IMR-90 (cell line): ENCODE data around the gene ACSS1. TPM values are rescaled to one million over a fixed set of nuclear protein-coding genes. Genes with fewer than 3 reads are reported as not detected.

ENCODE experiments used
- ATAC-seq: fragments of 200-7000 bp; cut with Tn5 transposase; 2 replicates; pipeline ENCODE4 v1.9.1; 2020; ENCODE audit warnings: low read depth, mild to moderate bottlenecking, moderate library complexity
- BruUV-seq: library from RNA; stranded (reverse); fragments of 400-500 nt; replicated peaks from 2 replicates; lab custom pipeline; 2021; lab: Mats Ljungman, UMichigan
- CTCF ChIA-PET: fragments of 300-600 bp; formaldehyde crosslinking; extraction: SDS; loops from one replicate; lab custom pipeline; 2021; ENCODE audit warnings: antibody characterized with exemption; lab: Yijun Ruan, JAX
- POLR2A ChIA-PET: fragments of 300-600 bp; sonication (Branson Sonifier 250); formaldehyde crosslinking; loops from one replicate; lab custom pipeline; 2022; ENCODE audit warnings: antibody characterized with exemption; ENCODE audit not compliant: unreplicated experiment; lab: Charles Lee
- DNase-seq: peaks from one replicate; pipeline ENCODE4 v3.0.0; 2013
- H2AFZ ChIP-seq: replicated peaks from 2 replicates; pipeline ENCODE3; 2013; ENCODE audit warnings: low read length, mild to moderate bottlenecking; ENCODE audit not compliant: poor library complexity
- H2AK5ac ChIP-seq: 2 replicates; pipeline ENCODE4 v1.6.1; 2013; ENCODE audit warnings: low read depth, low read length, inconsistent platforms
- H2AK9ac ChIP-seq: replicated peaks from 2 replicates; pipeline ENCODE3; 2013; ENCODE audit warnings: mild to moderate bottlenecking, low read depth, low read length, moderate library complexity; ENCODE audit not compliant: poor library complexity
- H2BK120ac ChIP-seq: 2 replicates; pipeline ENCODE4 v1.6.1; 2013; ENCODE audit warnings: low read depth, low read length, inconsistent platforms
- H2BK15ac ChIP-seq: 3 replicates; pipeline ENCODE4 v1.6.1; 2013; ENCODE audit warnings: low read depth, low read length, inconsistent platforms
- H2BK20ac ChIP-seq: 2 replicates; pipeline ENCODE4 v1.6.1; 2013; ENCODE audit warnings: low read depth, mild to moderate bottlenecking, inconsistent platforms, low read length, moderate library complexity
- H2BK5ac ChIP-seq: 2 replicates; pipeline ENCODE4 v1.6.1; 2013; ENCODE audit warnings: mild to moderate bottlenecking, low read depth, low read length, inconsistent platforms; ENCODE audit not compliant: poor library complexity, severe bottlenecking
- H3K14ac ChIP-seq: replicated peaks from 2 replicates; pipeline ENCODE4 v1.6.1; 2013; ENCODE audit warnings: low read depth, low read length, inconsistent platforms
- H3K18ac ChIP-seq: 2 replicates; pipeline ENCODE4 v1.6.1; 2013; ENCODE audit warnings: low read depth, low read length, control low read depth
- H3K23ac ChIP-seq: 2 replicates; pipeline ENCODE4 v1.6.1; 2013; ENCODE audit warnings: low read depth, low read length, inconsistent platforms
- H3K27ac ChIP-seq: 2 replicates; pipeline ENCODE4 v1.5.1; 2013; ENCODE audit warnings: mild to moderate bottlenecking, control low read depth, low read length; ENCODE audit not compliant: insufficient read depth
- H3K27me3 ChIP-seq: 2 replicates; pipeline ENCODE4 v1.6.1; 2013; ENCODE audit warnings: low read length; ENCODE audit not compliant: control insufficient read depth, insufficient read depth
- H3K36me3 ChIP-seq: 2 replicates; pipeline ENCODE4 v1.6.1; 2013; ENCODE audit warnings: low read length, mixed read lengths; ENCODE audit not compliant: control insufficient read depth, insufficient read depth
- H3K4ac ChIP-seq: 2 replicates; pipeline ENCODE4 v1.6.1; 2013; ENCODE audit warnings: low read depth, low read length, inconsistent platforms
- H3K4me1 ChIP-seq: 2 replicates; pipeline ENCODE4 v1.6.1; 2013; ENCODE audit warnings: low read length, mixed read lengths; ENCODE audit not compliant: control insufficient read depth, insufficient read depth
- H3K4me2 ChIP-seq: 2 replicates; pipeline ENCODE4 v1.6.1; 2013; ENCODE audit warnings: low read depth, mild to moderate bottlenecking, control low read depth, low read length, moderate library complexity
- H3K4me3 ChIP-seq: 2 replicates; pipeline ENCODE4 v1.5.1; 2013; ENCODE audit warnings: low read depth, mild to moderate bottlenecking, control low read depth, low read length, moderate library complexity; ENCODE audit not compliant: insufficient read depth
- H3K56ac ChIP-seq: 2 replicates; pipeline ENCODE4 v1.6.1; 2013; ENCODE audit warnings: low read length, inconsistent platforms; ENCODE audit not compliant: insufficient read depth; ENCODE audit errors: extremely low read depth
- H3K79me1 ChIP-seq, 2 experiments: 2 replicates each; pipeline ENCODE4 v1.6.1; 2013; ENCODE audit warnings: low read length in 2 of 2, inconsistent platforms in 1 of 2, low read depth in 1 of 2
- H3K9ac ChIP-seq: 2 replicates; pipeline ENCODE4 v1.6.1; 2013; ENCODE audit warnings: low read depth, low read length, control low read depth
- H3K9me1 ChIP-seq: 2 replicates; pipeline ENCODE4 v1.6.1; 2013; ENCODE audit warnings: low read length, inconsistent platforms; ENCODE audit not compliant: insufficient read depth
- H3K9me3 ChIP-seq: 2 replicates; pipeline ENCODE4 v1.6.1; 2013; ENCODE audit warnings: low read length; ENCODE audit not compliant: control insufficient read depth, insufficient read depth
- H4K20me1 ChIP-seq: 2 replicates; pipeline ENCODE4 v1.6.1; 2013; ENCODE audit warnings: low read length, inconsistent platforms; ENCODE audit not compliant: insufficient read depth
- H4K5ac ChIP-seq: 2 replicates; pipeline ENCODE4 v1.6.1; 2013; ENCODE audit warnings: mild to moderate bottlenecking, low read depth, low read length, control low read depth
- H4K8ac ChIP-seq, 2 experiments: 2 replicates each; pipeline ENCODE4 v1.6.1; 2013; ENCODE audit warnings: low read depth in 2 of 2, low read length in 2 of 2, control low read depth in 1 of 2, inconsistent platforms in 1 of 2
- H4K91ac ChIP-seq: 2 replicates; pipeline ENCODE4 v1.6.1; 2013; ENCODE audit warnings: low read depth, low read length, inconsistent platforms; ENCODE audit not compliant: insufficient read depth
- CEBPB ChIP-seq: IDR thresholded peaks from 2 replicates; pipeline ENCODE4 v1.6.1; 2012; ENCODE audit warnings: low read depth, low read length, improper control_type of control experiment
- FOS ChIP-seq: fragments of 150-350 bp; IDR thresholded peaks from 2 replicates; pipeline ENCODE4 v1.6.1; 2016; ENCODE audit warnings: low read depth, low read length
- MAZ ChIP-seq: IDR thresholded peaks from 2 replicates; pipeline ENCODE4 v1.6.1; 2012; ENCODE audit warnings: low read depth, mild to moderate bottlenecking, low read length, improper control_type of control experiment, moderate library complexity, borderline replicate concordance
- RCOR1 ChIP-seq: IDR thresholded peaks from 2 replicates; pipeline ENCODE4 v1.6.1; 2012; ENCODE audit warnings: mild to moderate bottlenecking, low read length, improper control_type of control experiment; ENCODE audit not compliant: insufficient replicate concordance
- WGBS, 2 experiments: methylation state at CpG; one replicate each; pipeline versions ENCODE4 v1.1.5 to v1.1.7; 2013; ENCODE audit warnings: missing lambda C conversion rate in 2 of 2; ENCODE audit not compliant: insufficient read length in 1 of 2; ENCODE audit errors: extremely low coverage in 2 of 2; 5-methylcytosine and 5-hydroxymethylcytosine counted together
- dilution Hi-C: fragments of 300-500 bp; cut with HindIII; formaldehyde crosslinking; loops from one replicate; pipeline ENCODE4 v1.14.3; 2018; ENCODE audit warnings: low sequenced_read_pairs; ENCODE audit not compliant: unreplicated experiment
- in situ Hi-C: fragments of 300-500 bp; cut with MboI; formaldehyde crosslinking; loops from 3 replicates; pipeline ENCODE4 v1.14.3; 2019; ENCODE audit warnings: low sequenced_read_pairs, inconsistent platforms, mixed read lengths
- intact Hi-C: fragments of 100-400 bp; cut with micrococcal nuclease; formaldehyde crosslinking; loops from 2 replicates; pipeline ENCODE4 v1.10.0; 2022
- polyA plus RNA-seq, 3 experiments: library from polyadenylated mRNA; depleted of rRNA; stranded (reverse); fragments of >200 nt; gene quantifications; 2 replicates each; pipeline ENCODE4 v1.2.3, GENCODE V29; 2012; ENCODE audit warnings: low replicate concordance in 1 of 3
- total RNA-seq: library from RNA; depleted of rRNA; stranded (reverse); fragments of >200 nt; gene quantifications from 2 replicates; pipeline ENCODE4 v1.2.3, GENCODE V29; 2012
- TF ChIP-seq, protein P1 (sequence below): conservative IDR thresholded peaks from 2 replicates; pipeline ENCODE4 v1.5.1; 2012; ENCODE audit warnings: mild to moderate bottlenecking, low read depth, low read length, improper control_type of control experiment

ACSS1 gene
- total and polyA plus RNA-seq, 2 of the 4 experiments (the other 2 are of a cell fraction) = 0.72 to 1.2 TPM

GRCh38 chr20:25071734-25072133, 13.8 kb upstream of the ACSS1 start:
- H3K4me3 ChIP-seq = no peak overlapping the region
- no peaks in the 10 kb centered on the region for H3K9me3 ChIP-seq
- peak overlapping the region; percentile 32 for H2AFZ ChIP-seq
- in situ Hi-C loops (loop anchor here (10.0 kb wide), 1 partner anchor 103 kb away; no protein-coding TSS in a partner anchor), intact Hi-C loops (no loop called here), dilution Hi-C loops (no loop called here)
- H4K8ac ChIP-seq = no peak overlapping the region
- no peak for ATAC-seq
- H2BK15ac ChIP-seq = no peak overlapping the region
- H4K20me1 ChIP-seq = no peaks in the 10 kb centered on the region
- H3K79me1 ChIP-seq = no peaks in the 10 kb centered on the region
- H3K9me1 ChIP-seq = peaks cover 9% of the 10 kb centered on the region
- TF ChIP-seq, protein P1, sequence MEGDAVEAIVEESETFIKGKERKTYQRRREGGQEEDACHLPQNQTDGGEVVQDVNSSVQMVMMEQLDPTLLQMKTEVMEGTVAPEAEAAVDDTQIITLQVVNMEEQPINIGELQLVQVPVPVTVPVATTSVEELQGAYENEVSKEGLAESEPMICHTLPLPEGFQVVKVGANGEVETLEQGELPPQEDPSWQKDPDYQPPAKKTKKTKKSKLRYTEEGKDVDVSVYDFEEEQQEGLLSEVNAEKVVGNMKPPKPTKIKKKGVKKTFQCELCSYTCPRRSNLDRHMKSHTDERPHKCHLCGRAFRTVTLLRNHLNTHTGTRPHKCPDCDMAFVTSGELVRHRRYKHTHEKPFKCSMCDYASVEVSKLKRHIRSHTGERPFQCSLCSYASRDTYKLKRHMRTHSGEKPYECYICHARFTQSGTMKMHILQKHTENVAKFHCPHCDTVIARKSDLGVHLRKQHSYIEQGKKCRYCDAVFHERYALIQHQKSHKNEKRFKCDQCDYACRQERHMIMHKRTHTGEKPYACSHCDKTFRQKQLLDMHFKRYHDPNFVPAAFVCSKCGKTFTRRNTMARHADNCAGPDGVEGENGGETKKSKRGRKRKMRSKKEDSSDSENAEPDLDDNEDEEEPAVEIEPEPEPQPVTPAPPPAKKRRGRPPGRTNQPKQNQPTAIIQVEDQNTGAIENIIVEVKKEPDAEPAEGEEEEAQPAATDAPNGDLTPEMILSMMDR = no peak
- TF ChIP-seq MAZ (no peak), RCOR1 (no peak), FOS (no peak), CEBPB (0 out of 2 replicates have a peak, but pooled peaks have one; percentile 10)
- no peak overlapping the region for H2AK9ac ChIP-seq
- CTCF ChIA-PET = interaction anchor here (1.1 kb wide), 1 partner anchor 108 kb away, joined by 3 read pairs; no protein-coding TSS in a partner anchor
- H2BK20ac ChIP-seq = no peak overlapping the region
- H2BK5ac ChIP-seq = no peak overlapping the region
- DNase-seq = no peak
- no peak overlapping the region for H3K14ac ChIP-seq
- no peak overlapping the region for H2AK5ac ChIP-seq
- H3K4ac ChIP-seq = no peak overlapping the region
- no peaks in the 10 kb centered on the region for H3K4me1 ChIP-seq
- H3K56ac ChIP-seq = no peak overlapping the region
- no peaks in the 10 kb centered on the region for H3K36me3 ChIP-seq
- no peak overlapping the region for H3K27ac ChIP-seq
- BruUV-seq = no TSS peak
- H4K5ac ChIP-seq = no peak overlapping the region
- peaks cover 52% of the 10 kb centered on the region for H3K27me3 ChIP-seq
- no peak overlapping the region for H4K91ac ChIP-seq
- H3K23ac ChIP-seq = no peak overlapping the region
- WGBS, 2 experiments = 14% methylated on average over 1 of the region's 4 CpGs; no CpG with 5 or more reads in 1 of the 2 experiments
- no peak overlapping the region for H3K18ac ChIP-seq
- H3K9ac ChIP-seq = no peak overlapping the region
- POLR2A ChIA-PET = no interaction called here
- H3K4me2 ChIP-seq = no peak overlapping the region
- no peak overlapping the region for H2BK120ac ChIP-seq
